Measurements from ENCODE around the gene SMC5.

DNA sequence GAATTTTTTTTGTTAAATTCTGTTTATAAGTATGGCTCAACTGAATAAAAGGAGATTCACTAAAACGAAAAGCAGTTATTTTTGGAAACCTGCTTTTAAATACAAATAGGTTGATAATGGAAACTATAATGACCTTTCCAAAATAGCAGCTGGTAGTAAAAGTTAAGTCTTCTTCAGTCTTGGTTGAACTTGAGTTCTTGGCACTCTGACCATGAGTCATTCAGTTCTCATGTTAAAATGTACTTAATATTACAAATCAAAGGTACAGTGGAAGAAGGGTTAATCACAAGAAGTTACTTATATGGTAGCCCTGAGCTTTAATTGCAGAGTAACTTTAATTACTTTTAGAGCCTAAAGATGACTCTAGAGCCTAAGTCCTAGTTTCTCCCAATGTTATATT, 93.6 kb downstream of the SMC5 start:
- TF ChIP-seq, protein P1, sequence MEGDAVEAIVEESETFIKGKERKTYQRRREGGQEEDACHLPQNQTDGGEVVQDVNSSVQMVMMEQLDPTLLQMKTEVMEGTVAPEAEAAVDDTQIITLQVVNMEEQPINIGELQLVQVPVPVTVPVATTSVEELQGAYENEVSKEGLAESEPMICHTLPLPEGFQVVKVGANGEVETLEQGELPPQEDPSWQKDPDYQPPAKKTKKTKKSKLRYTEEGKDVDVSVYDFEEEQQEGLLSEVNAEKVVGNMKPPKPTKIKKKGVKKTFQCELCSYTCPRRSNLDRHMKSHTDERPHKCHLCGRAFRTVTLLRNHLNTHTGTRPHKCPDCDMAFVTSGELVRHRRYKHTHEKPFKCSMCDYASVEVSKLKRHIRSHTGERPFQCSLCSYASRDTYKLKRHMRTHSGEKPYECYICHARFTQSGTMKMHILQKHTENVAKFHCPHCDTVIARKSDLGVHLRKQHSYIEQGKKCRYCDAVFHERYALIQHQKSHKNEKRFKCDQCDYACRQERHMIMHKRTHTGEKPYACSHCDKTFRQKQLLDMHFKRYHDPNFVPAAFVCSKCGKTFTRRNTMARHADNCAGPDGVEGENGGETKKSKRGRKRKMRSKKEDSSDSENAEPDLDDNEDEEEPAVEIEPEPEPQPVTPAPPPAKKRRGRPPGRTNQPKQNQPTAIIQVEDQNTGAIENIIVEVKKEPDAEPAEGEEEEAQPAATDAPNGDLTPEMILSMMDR (IDR thresholded peaks at IDR 0.05; ENCODE audit: insufficient read depth, low read depth, low read length), result no peak
- TF ChIP-seq EZH2 (IDR thresholded peaks at IDR 0.05; ENCODE audit: insufficient read depth, low read length), result no peak
